Measurements from ENCODE around the gene TEX2. TPM values are rescaled to one million over a fixed set of nuclear protein-coding genes. Genes with fewer than 3 reads are reported as not detected.

The TEX2 gene
- total and polyA plus RNA-seq, 9 of the 15 experiments (the other 6 are each of a cell fraction or from before 2014, with no cell fraction given), result 4.1 to 27.6 (median 19.3) TPM

DNA sequence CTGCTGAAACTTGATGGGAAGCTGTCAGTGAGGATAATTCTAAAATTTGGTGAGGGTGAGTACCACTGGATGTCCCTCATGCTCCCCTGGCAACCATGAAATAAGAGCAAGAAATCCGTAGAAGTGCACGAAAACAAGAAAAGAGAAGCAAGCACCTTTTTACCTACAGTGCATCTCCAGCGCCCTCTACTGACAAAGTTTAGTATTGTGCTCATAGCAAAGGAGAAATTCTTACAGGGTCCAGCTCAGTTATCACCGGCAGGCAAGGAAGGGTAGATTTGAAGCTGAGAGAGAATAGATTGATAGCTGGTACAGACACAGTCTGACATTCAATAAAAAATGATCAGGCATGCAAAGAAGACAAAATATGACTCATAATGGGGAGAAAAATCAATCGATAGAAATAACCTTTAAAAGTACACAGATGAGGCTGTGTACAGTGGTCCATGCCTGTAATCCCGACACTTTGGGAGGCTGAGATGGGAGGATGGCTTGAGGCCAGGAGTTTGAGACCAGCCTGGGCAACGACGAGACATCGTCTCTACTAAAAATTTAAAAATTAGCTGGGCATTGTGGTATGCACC, 28.3 kb upstream of the TEX2 start (continued):
- TF ChIP-seq, protein P1, sequence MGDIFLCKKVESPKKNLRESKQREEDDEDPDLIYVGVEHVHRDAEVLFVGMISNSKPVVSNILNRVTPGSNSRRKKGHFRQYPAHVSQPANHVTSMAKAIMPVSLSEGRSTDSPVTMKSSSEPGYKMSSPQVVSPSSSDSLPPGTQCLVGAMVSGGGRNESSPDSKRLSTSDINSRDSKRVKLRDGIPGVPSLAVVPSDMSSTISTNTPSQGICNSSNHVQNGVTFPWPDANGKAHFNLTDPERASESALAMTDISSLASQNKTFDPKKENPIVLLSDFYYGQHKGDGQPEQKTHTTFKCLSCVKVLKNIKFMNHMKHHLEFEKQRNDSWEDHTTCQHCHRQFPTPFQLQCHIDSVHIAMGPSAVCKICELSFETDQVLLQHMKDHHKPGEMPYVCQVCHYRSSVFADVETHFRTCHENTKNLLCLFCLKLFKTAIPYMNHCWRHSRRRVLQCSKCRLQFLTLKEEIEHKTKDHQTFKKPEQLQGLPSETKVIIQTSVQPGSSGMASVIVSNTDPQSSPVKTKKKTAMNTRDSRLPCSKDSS (IDR thresholded peaks at IDR 0.05; ENCODE audit: low read depth, partially characterized antibody), result peak; percentile 37
- TF ChIP-seq NFIC (IDR thresholded peaks at IDR 0.05), result no peak
- no peak for TF ChIP-seq CCNT2 (IDR thresholded peaks at IDR 0.05; ENCODE audit: borderline replicate concordance, extremely low read depth, insufficient read length, low read depth, low read length)
- 0 out of 2 replicates have a peak, but pooled peaks have one; percentile 24 for TF ChIP-seq ZNF324 (CRISPR knock-in tag; IDR thresholded peaks at IDR 0.05)
- TF ChIP-seq MIER1 (IDR thresholded peaks at IDR 0.05; ENCODE audit: low read depth), result no peak
- TF ChIP-seq, protein P2, sequence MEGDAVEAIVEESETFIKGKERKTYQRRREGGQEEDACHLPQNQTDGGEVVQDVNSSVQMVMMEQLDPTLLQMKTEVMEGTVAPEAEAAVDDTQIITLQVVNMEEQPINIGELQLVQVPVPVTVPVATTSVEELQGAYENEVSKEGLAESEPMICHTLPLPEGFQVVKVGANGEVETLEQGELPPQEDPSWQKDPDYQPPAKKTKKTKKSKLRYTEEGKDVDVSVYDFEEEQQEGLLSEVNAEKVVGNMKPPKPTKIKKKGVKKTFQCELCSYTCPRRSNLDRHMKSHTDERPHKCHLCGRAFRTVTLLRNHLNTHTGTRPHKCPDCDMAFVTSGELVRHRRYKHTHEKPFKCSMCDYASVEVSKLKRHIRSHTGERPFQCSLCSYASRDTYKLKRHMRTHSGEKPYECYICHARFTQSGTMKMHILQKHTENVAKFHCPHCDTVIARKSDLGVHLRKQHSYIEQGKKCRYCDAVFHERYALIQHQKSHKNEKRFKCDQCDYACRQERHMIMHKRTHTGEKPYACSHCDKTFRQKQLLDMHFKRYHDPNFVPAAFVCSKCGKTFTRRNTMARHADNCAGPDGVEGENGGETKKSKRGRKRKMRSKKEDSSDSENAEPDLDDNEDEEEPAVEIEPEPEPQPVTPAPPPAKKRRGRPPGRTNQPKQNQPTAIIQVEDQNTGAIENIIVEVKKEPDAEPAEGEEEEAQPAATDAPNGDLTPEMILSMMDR (IDR thresholded peaks at IDR 0.05 in 2 of 3, conservative IDR thresholded peaks at IDR 0.05 in 1 of 3; ENCODE audit: insufficient read depth in 2 of 3, low read depth in 1 of 3, low read length in 3 of 3), result peak; percentile 64 to 73 (median 66)
- TF ChIP-seq ZBED1 (IDR thresholded peaks at IDR 0.05), result 0 out of 2 replicates have a peak, but pooled peaks have one; percentile 71
- TF ChIP-seq ZC3H8 (IDR thresholded peaks at IDR 0.05), result no peak
- no peak for TF ChIP-seq RBFOX2 (IDR thresholded peaks at IDR 0.05; ENCODE audit: low read depth, low read length)
- peak; percentile 99 for TF ChIP-seq ZNF584 (CRISPR knock-in tag; IDR thresholded peaks at IDR 0.05; ENCODE audit: low read depth)
